ENCODE measurements around the gene TOP1. TPM values are rescaled to one million over a fixed set of nuclear protein-coding genes. Genes with fewer than 3 reads are reported as not detected.

TOP1 gene
- total and polyA plus RNA-seq, 2 of the 4 experiments (the other 2 are of a cell fraction): 14.0 to 21.5 TPM

- H3K9me1 ChIP-seq (ENCODE audit: insufficient read depth, low read length): peaks cover 17% of the 10 kb centered on the region
- H3K9ac ChIP-seq (ENCODE audit: low read depth, low read length): no peak overlapping the region
- H3K4me3 ChIP-seq (ENCODE audit: insufficient read depth, low read depth, low read length): no peak overlapping the region
- H2BK5ac ChIP-seq (ENCODE audit: low read depth, low read length, poor library complexity, severe bottlenecking): no peak overlapping the region
- no peak overlapping the region for H3K18ac ChIP-seq (ENCODE audit: low read depth, low read length)
- no TSS peak for BruUV-seq (replicated peaks)
- peaks cover 9% of the 10 kb centered on the region for H3K36me3 ChIP-seq (ENCODE audit: control insufficient read depth, insufficient read depth, low read length)
- H2AK5ac ChIP-seq (ENCODE audit: low read depth, low read length): no peak overlapping the region
- no peak overlapping the region for H2AK9ac ChIP-seq (replicated peaks; ENCODE audit: low read depth, low read length, poor library complexity)
- DNase-seq: no peak
- no peaks in the 10 kb centered on the region for H3K27me3 ChIP-seq (ENCODE audit: control insufficient read depth, insufficient read depth, low read length)
- H3K79me1 ChIP-seq (ENCODE audit: low read depth in 1 of 2, low read length in 2 of 2): peaks cover 0 to 65% of the 10 kb centered on the region in 2 experiments; a peak in 2 of 4 replicates
- no peak for ATAC-seq (ENCODE audit: low read depth)
- no peak overlapping the region for H2BK15ac ChIP-seq (ENCODE audit: low read depth, low read length)
- no peak overlapping the region for H2BK20ac ChIP-seq (ENCODE audit: low read depth, low read length)
- no peak overlapping the region for H4K5ac ChIP-seq (ENCODE audit: low read depth, low read length)
- POLR2A ChIA-PET (ENCODE audit: unreplicated experiment): interaction anchor here (0.6 kb wide), 1 partner anchor 55 kb away, joined by 6 read pairs; no protein-coding TSS in a partner anchor
- H4K91ac ChIP-seq (ENCODE audit: insufficient read depth, low read depth, low read length): no peak overlapping the region
- no peak overlapping the region for H4K8ac ChIP-seq (ENCODE audit: low read depth in 2 of 2, low read length in 2 of 2)
- H2BK120ac ChIP-seq (ENCODE audit: low read depth, low read length): no peak overlapping the region
- no peak overlapping the region for H3K4ac ChIP-seq (ENCODE audit: low read depth, low read length)
- H3K4me1 ChIP-seq (ENCODE audit: control insufficient read depth, insufficient read depth, low read length): peaks cover 11% of the 10 kb centered on the region
- whole genome bisulfite sequencing, 2 experiments (ENCODE audit: extremely low coverage in 2 of 2, insufficient read length in 1 of 2): no CpG with 5 or more reads among the region's 7 CpGs
- H3K27ac ChIP-seq (ENCODE audit: insufficient read depth, low read length): no peak overlapping the region
- H3K4me2 ChIP-seq (ENCODE audit: low read depth, low read length): no peak overlapping the region
- no peaks in the 10 kb centered on the region for H3K9me3 ChIP-seq (ENCODE audit: control insufficient read depth, insufficient read depth, low read length)
- no peak overlapping the region for H2AFZ ChIP-seq (replicated peaks; ENCODE audit: low read length, poor library complexity)
- no peak overlapping the region for H3K23ac ChIP-seq (ENCODE audit: low read depth, low read length)
- dilution Hi-C loops (cut with HindIII; ENCODE audit: low sequenced_read_pairs, unreplicated experiment): no loop called here
- H3K56ac ChIP-seq (ENCODE audit: extremely low read depth, insufficient read depth, low read length): no peak overlapping the region
- H3K14ac ChIP-seq (replicated peaks; ENCODE audit: low read depth, low read length): no peak overlapping the region; the same call in 1 of the 2 replicates
- H4K20me1 ChIP-seq (ENCODE audit: insufficient read depth, low read length): peaks cover 84% of the 10 kb centered on the region
- intact Hi-C loops (cut with micrococcal nuclease): no loop called here
- no peak for TF ChIP-seq RCOR1 (IDR thresholded peaks at IDR 0.05; ENCODE audit: insufficient replicate concordance, low read length)
- TF ChIP-seq CHD1 (IDR thresholded peaks at IDR 0.05; ENCODE audit: low read depth, low read length): no peak
- no peak for TF ChIP-seq NFE2L2 (IDR thresholded peaks at IDR 0.05; ENCODE audit: low read depth, low read length)
- no peak for TF ChIP-seq MAFK (IDR thresholded peaks at IDR 0.05; ENCODE audit: low read depth, low read length)
- no peak for TF ChIP-seq MAZ (IDR thresholded peaks at IDR 0.05; ENCODE audit: borderline replicate concordance, low read depth, low read length)
- in situ Hi-C loops (cut with MboI; ENCODE audit: low sequenced_read_pairs): no loop called here
- CTCF ChIA-PET: interaction anchor here (1.3 kb wide), 1 partner anchor 48 kb away, joined by 4 read pairs; no protein-coding TSS in a partner anchor
Measured at GRCh38 chr20:41038878-41039404, 10.3 kb downstream of the TOP1 start.
